22Rv1 (cell line): Measurements from ENCODE around the gene NDOR1.
A peak's percentile ranks its signal among the peaks of the same experiment; 100 is the strongest.

Source experiments
- H3K27ac ChIP-seq: fragments of 450-650 bp; 2 replicates; pipeline ENCODE4 v1.5.1; 2017
- CTCF ChIP-seq: fragments of 450-650 bp; IDR thresholded peaks from 2 replicates; pipeline ENCODE4 v1.5.1; 2017; ENCODE audit warnings: mild to moderate bottlenecking
- ZFX ChIP-seq: fragments of 450-650 bp; IDR thresholded peaks from 2 replicates; pipeline ENCODE4 v1.6.1; 2017; ENCODE audit warnings: antibody characterized with exemption, borderline replicate concordance

NDOR1 gene

GRCh38 chr9:137175345-137175961 lies 30.0 kb upstream of the NDOR1 start:
- TF ChIP-seq ZFX = no peak
- TF ChIP-seq CTCF = no peak
- peak overlapping the region; percentile 98 for H3K27ac ChIP-seq

GRCh38 chr9:137176302-137177182 lies 29.0 kb upstream of the NDOR1 start:
- H3K27ac ChIP-seq = peak overlapping the region; percentile 98
- TF ChIP-seq CTCF (peak; percentile 92), ZFX (no peak)

GRCh38 chr9:137178201-137178938 lies 27.1 kb upstream of the NDOR1 start:
- TF ChIP-seq CTCF (no peak), ZFX (no peak)
- H3K27ac ChIP-seq = 0 out of 2 replicates have a peak overlapping the region, but pooled peaks have one; percentile 98

GRCh38 chr9:137178939-137179630 lies 26.4 kb upstream of the NDOR1 start:
- TF ChIP-seq ZFX (no peak), CTCF (no peak)

GRCh38 chr9:137179761-137180160 lies 25.7 kb upstream of the NDOR1 start:
- no peak for TF ChIP-seq ZFX
- TF ChIP-seq CTCF = no peak
- H3K27ac ChIP-seq = no peak overlapping the region

More at GRCh38 chr9:137178939-137179630, 26.4 kb upstream of the NDOR1 start:
- no peak overlapping the region for H3K27ac ChIP-seq

GRCh38 chr9:137180491-137180890 lies 25.0 kb upstream of the NDOR1 start:
- TF ChIP-seq CTCF = no peak
- no peak for TF ChIP-seq ZFX
- no peak overlapping the region for H3K27ac ChIP-seq
